GM18526 (cell line): ENCODE results near the gene HDAC5.

Source experiments
- POLR2A ChIP-seq: IDR thresholded peaks from 3 replicates; pipeline ENCODE4 v1.6.1; 2011; ENCODE audit not compliant: insufficient read length; ENCODE audit errors: extremely low read depth

HDAC5 gene

GRCh38 chr17:44137891-44138709 is 14.7 kb upstream of the HDAC5 start:
- no peak for TF ChIP-seq POLR2A

DNA sequence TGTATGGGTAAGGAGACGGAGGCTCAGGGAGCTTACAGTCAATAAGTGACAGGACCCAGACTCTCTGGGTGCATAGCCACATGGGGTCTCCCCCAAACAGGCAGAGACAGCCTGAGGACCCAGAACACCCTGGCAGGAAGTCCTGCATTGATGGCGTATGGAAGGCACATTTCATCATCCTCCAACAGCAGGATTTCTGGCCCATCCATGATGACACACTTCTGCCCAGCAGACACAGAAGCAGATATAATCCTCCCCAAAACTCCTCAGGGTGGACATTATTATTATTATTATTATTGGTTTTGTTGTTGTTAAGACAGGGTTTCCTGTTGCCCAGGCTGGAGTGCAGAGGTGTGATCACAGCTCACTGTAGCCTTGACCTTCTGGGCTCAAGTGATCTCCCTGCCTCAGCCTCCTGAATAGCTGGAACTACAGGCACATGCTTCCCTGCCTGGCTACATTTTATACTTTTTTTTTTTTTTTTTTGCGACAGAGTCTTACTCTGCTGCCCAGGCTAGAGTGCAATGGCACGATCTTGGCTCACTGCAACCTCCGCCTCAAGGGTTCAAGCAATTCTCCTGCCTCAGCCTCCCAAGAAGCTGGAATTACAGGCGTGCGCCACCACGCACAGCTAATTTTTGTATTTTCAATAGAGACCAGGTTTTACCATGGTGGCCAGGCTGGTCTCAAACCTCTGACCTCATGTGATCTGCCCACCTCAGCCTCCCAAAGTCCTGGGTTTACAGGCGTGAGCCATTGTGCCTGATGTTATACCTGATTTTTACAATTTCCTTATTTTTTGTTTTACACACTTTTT is 11.5 kb upstream of the HDAC5 start:
- no peak for TF ChIP-seq POLR2A

- TF ChIP-seq POLR2A = no peak
Measured at GRCh38 chr17:44133918-44134476, 10.6 kb upstream of the HDAC5 start.

DNA sequence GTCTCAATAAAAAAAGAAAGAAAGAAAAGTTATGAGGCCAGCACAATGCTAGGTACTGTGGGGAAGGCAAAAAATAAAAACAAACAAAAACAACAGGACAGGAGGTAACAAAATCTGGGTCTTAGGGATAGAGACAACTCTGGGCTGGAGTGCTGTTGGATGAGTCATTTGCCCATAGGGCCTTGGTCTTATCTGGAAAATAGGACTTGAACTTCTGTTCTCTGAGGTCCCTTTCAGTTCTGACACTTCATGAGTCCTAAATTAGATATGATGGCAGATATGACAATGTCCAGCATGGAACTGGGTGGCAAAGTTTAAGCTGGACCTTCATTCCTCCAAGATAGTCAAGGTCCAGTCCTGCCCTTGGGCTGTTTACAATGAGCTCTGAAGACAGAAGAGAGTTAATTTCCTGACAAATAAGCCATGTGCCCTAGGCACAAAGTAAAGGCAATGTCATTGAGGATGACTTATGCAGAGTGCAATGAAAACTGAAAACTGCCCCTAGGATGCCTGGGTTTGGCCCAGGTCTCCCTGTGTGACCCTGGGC is 8.9 kb upstream of the HDAC5 start:
- TF ChIP-seq POLR2A = no peak

DNA sequence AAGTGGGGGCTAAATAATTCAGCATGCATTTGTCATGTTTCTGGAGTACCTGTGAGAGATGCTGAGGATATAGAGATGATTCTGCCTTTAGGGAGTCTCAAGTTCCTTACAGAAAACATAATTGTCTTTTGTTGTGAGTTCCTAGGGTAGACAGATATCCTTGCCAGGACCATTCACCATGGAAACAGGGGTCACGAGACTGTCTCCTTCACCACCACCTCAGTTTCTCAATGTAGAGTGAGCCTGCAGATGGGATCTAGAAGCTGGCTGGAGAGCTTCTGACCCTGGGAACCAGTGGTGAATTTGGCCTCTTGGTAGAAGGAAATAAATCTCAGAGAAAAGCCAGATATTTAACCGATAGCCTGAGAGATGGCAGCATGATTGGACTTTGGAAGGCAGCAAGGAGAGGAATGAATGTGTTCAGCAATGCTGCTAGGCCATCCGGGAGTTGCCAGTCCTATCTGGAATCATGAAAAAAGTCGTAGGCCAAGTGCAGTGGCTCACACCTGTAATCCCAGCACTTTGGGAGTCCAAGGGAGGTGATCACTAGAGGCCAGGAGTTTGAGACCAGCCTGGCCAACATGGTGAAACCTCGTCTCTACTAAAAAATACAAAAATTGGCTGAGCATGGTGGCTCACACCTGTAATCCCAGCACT is 7.4 kb upstream of the HDAC5 start:
- TF ChIP-seq POLR2A = no peak

DNA sequence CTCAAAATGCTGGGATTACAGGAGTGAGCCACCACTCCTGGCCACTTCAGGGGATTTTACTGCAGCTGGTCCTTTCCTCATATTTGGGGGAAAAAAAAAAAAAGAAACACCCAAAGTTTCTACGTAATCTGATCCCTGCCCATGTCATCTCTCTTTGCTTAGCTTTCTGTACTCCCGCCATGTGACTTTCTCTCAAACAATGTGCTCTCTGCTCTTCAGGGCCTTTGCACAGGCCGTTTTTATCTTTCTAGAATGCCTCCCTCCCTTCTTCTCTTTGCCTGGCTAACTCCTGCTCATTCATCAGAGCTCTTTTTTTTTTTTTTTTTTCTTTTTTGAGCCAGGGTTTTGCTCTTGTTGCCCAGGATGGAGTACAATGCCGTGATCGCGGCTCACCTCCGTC is 4.9 kb upstream of the HDAC5 start:
- TF ChIP-seq POLR2A = no peak

DNA sequence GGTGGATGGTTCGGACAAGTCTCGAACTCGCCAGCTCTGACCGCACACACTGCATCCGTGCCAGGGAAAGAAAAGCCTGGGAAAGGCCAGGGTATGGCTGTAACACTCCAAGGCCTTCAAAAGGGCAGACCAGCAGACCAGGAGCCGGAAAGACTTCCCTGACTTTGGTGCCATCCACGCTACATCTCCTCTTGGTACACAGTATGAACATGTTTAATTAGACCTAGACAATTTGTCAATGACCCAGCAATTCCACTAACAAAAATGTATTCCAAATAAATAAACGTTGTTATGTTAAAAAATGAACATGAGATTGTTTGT is 637 bp upstream of the HDAC5 start:
- no peak for TF ChIP-seq POLR2A

- TF ChIP-seq POLR2A = no peak
Measured at GRCh38 chr17:44122816-44123355, 555 bp downstream of the HDAC5 start.

GRCh38 chr17:44121997-44122815 is 1.2 kb downstream of the HDAC5 start:
- no peak for TF ChIP-seq POLR2A

DNA sequence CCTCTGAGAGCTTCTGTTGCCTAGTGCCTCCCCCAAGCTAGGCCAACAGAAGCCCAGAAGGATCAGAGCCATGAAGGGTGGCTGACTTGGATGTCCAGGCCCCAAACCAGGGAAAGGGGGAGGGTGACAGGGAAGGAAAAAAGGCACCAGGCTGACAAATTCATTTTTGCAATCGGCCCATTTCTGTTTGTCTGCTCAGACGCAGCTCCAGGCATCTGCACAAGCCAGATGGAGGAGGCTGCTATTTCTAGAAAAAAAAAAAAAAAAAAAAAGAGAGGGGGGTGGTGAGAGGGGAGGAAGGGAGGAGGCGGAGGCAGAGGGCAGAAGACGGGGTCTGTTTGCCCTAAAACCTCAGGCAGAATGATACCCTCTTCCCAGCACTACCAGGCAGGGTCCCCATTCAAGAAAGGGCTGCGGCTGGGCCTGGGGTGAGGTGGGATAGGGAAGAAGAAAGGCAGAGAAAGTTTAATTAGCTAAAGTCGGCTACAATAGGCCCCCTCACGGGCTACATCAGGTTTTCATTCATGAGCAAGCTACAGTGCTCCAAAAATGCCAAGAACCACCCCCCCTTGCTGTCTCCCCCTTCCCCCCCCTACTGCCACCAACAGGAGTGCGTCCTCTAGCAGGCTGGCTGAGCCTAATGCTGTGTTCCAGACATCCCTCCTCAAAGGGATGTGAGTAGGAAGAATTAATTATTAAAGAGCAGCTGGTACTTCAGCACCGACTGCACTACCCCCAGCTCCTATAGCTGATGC is 2.4 kb downstream of the HDAC5 start:
- no peak for TF ChIP-seq POLR2A

DNA sequence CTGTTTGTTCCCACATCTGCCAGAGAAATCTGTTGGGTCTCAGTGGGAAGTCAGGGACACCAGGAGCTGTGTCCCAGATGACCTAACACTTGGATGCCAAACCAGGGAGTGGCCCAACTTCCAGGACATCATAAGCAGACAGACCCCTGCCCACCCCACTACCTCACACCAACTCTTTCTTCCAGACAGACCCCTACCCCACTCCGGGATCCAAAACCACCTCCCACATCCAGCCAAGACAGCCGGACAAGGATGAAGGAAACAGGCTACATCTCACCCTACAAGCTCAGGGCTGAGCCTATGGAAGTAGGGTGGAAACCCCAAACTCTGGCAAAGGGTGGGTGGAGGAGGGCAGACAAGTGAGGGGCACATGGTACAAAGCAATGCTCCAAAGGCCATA is 3.6 kb downstream of the HDAC5 start:
- TF ChIP-seq POLR2A = no peak

DNA sequence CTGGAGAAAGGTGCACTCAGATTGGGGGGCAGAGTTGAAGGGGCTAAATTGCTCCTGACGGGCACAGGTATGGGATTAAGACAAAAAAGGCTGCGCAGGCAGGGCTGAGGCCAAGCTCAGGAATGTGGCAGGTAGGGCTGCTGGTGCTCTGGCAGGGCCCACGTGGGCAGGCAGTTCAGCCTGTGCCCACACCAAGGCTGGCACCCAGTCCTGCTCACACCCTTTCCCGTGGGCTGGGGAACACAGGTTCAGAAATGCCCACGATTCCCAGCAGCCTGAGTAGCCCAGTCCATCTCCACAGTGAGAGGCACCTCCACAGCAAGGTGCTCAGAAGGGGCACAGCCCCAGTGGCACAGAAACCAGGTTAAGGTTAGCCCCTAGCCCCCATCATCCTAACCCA is 4.4 kb downstream of the HDAC5 start:
- TF ChIP-seq POLR2A = no peak

GRCh38 chr17:44118427-44119050 is 4.9 kb downstream of the HDAC5 start:
- TF ChIP-seq POLR2A = no peak
